ENCODE measurements around the gene SMIM44. TPM values are rescaled to one million over a fixed set of nuclear protein-coding genes. Genes with fewer than 3 reads are reported as not detected.

Gene SMIM44
- total RNA-seq, 1 experiment from 2014 or later = not detected

GRCh38 chr19:3440082-3440481, 43.2 kb downstream of the SMIM44 start:
- no peak overlapping the region; a peak in 1 of 5 replicates for H3K4me3 Mint-ChIP-seq
- no peaks in the 10 kb centered on the region for H3K27me3 ChIP-seq (ENCODE audit: insufficient read depth, low read length)
- no peaks in the 10 kb centered on the region for H3K9me3 ChIP-seq (ENCODE audit: control insufficient read depth, low read depth, low read length)
- no peak overlapping the region for H2BK15ac ChIP-seq (ENCODE audit: low read depth, low read length)
- no peak overlapping the region for H3T11ph ChIP-seq (ENCODE audit: low read length)
- DNase-seq = peak; percentile 81
- H3K4ac ChIP-seq (ENCODE audit: low read depth, low read length) = no peak overlapping the region
- H2BK120ac ChIP-seq (ENCODE audit: low read depth, low read length, poor library complexity, severe bottlenecking) = no peak overlapping the region
- no peak overlapping the region for H4K8ac ChIP-seq (replicated peaks; ENCODE audit: insufficient read length, low read depth, low read length)
- WGBS (ENCODE audit: extremely low coverage, insufficient read length, low lambda C conversion rate) = no CpG with 5 or more reads among the region's 13 CpGs
- H3K14ac ChIP-seq (ENCODE audit: insufficient read depth, low read length) = no peak overlapping the region
- H3K27me3 Mint-ChIP-seq (ENCODE audit: low read depth) = no peaks in the 10 kb centered on the region; the same call in 1 of the 2 replicates
- peak; percentile 74 for TF ChIP-seq CTCF (conservative IDR thresholded peaks at IDR 0.05)
- no peak overlapping the region for H3K27ac Mint-ChIP-seq
- H3K9ac ChIP-seq (ENCODE audit: extremely low read depth, insufficient read length, low read length) = no peak overlapping the region
- H3K9me3 Mint-ChIP-seq = no peaks in the 10 kb centered on the region
- H3K4me1 Mint-ChIP-seq = peaks cover 12 to 22% of the 10 kb centered on the region in 2 experiments
- H2AK5ac ChIP-seq (ENCODE audit: insufficient read length, low read length) = no peak overlapping the region
- H2AFZ ChIP-seq (ENCODE audit: low read length) = no peak overlapping the region
- no peak overlapping the region for H3K56ac ChIP-seq (ENCODE audit: insufficient read length, low read depth, low read length)
- H2BK5ac ChIP-seq (ENCODE audit: insufficient read length, low read length) = no peak overlapping the region
- H3K79me2 ChIP-seq (ENCODE audit: insufficient read depth, low read length) = no peaks in the 10 kb centered on the region
- no peaks in the 10 kb centered on the region for H3K79me1 ChIP-seq (ENCODE audit: insufficient read depth, low read depth, low read length, poor library complexity, severe bottlenecking)
- H3K4me1 ChIP-seq (ENCODE audit: insufficient read depth, low read length) = no peaks in the 10 kb centered on the region; the same call in 1 of the 2 replicates
- H2BK12ac ChIP-seq (ENCODE audit: insufficient read length, low read depth, low read length) = no peak overlapping the region
- H4K20me1 ChIP-seq (ENCODE audit: control insufficient read depth, insufficient read depth, insufficient read length) = no peaks in the 10 kb centered on the region
- H3K23me2 ChIP-seq (ENCODE audit: insufficient read length, low read depth, low read length, poor library complexity, severe bottlenecking) = peaks cover 4% of the 10 kb centered on the region
- H3K27ac ChIP-seq (ENCODE audit: insufficient read length, low read depth, low read length) = no peak overlapping the region
- no peaks in the 10 kb centered on the region for H3K36me3 Mint-ChIP-seq (ENCODE audit: insufficient read depth in 1 of 3, low read depth in 3 of 3)
- no peak overlapping the region for H3K18ac ChIP-seq (ENCODE audit: insufficient read length, low read depth, low read length)
- no peak overlapping the region for H2BK20ac ChIP-seq (ENCODE audit: low read depth, low read length, poor library complexity, severe bottlenecking)
- H3K23ac ChIP-seq (ENCODE audit: insufficient read length, low read depth, low read length) = no peak overlapping the region
- no peak overlapping the region for H3K4me2 ChIP-seq (ENCODE audit: insufficient read depth, insufficient read length, low read length)
- H4K5ac ChIP-seq (ENCODE audit: insufficient read length, low read depth, low read length) = no peak overlapping the region
- no peak overlapping the region for H4K91ac ChIP-seq (ENCODE audit: insufficient read length, low read depth, low read length)
